HUES6 (cell line): ENCODE data around the gene FCHSD2.

ENCODE experiments used
- H3K27ac ChIP-seq: 2 replicates; pipeline ENCODE4 v1.7.0; 2013; ENCODE audit warnings: low read depth, mild to moderate bottlenecking, low read length, inconsistent platforms
- H3K27me3 ChIP-seq: 2 replicates; pipeline ENCODE4 v1.6.1; 2013; ENCODE audit warnings: low read length; ENCODE audit not compliant: control insufficient read depth, insufficient read depth
- H3K36me3 ChIP-seq: 2 replicates; pipeline ENCODE4 v1.6.1; 2013; ENCODE audit warnings: low read length; ENCODE audit not compliant: control insufficient read depth, insufficient read depth
- H3K4me1 ChIP-seq: 2 replicates; pipeline ENCODE4 v1.6.1; 2013; ENCODE audit warnings: low read length; ENCODE audit not compliant: control insufficient read depth, insufficient read depth
- H3K4me3 ChIP-seq: 2 replicates; pipeline ENCODE4 v1.5.1; 2013; ENCODE audit warnings: low read depth, low read length
- H3K9ac ChIP-seq: one replicate; pipeline ENCODE4 v1.6.1; 2013; ENCODE audit warnings: mild to moderate bottlenecking, low read length
- H3K9me3 ChIP-seq: 2 replicates; pipeline ENCODE4 v1.6.1; 2013; ENCODE audit warnings: low read depth, low read length; ENCODE audit not compliant: control insufficient read depth, insufficient read depth

The FCHSD2 gene

DNA sequence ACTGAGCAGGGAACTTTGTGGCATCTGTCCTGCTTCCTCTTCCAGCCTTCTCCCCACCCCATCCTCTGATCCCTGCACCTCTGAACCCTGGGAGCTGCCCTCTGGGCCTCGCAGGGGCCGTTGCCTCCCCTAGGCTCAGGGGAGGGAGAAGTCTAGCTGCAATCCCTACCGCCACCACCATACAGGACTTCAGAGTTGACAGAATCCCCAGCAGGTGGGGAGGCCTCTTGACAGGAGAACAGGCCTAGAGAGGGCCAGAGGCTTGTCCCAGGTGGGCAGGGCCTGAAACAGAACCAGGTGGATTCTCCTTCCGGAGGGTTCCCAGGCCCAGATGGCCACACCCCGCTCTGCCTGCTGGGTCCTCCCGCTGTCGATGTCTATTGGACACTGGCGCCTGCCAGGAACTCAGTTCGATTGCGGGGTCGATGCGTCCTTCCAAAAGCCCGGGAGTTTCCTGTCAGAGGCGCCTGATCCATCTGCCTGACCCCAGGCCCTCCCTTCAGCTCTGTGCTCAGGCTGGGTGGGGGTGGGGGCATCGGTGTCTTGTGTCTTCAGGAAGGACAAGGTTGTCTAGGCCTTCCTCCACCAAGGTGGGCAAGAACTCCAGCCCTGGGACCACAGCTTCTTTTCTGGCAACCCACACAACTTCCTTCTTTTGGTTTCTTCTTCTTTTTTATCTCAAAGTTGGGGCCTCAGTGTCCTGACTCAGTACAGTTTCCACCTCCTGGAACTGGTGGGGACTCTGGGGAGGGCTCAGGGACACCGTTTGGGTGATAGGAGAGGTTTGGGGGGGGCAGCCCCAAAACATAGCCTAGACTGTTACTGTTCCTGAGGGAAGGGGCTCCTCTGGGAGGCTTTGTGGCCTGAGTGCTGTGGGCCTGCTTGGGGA lies 354.7 kb downstream of the FCHSD2 start:
- Histone ChIP-seq H3K36me3 (no peaks in the 10 kb centered on the region), H3K9ac (no peak overlapping the region), H3K27ac (no peak overlapping the region), H3K27me3 (no peaks in the 10 kb centered on the region), H3K4me3 (no peak overlapping the region), H3K9me3 (no peaks in the 10 kb centered on the region), H3K4me1 (peaks cover 30% of the 10 kb centered on the region)
